Measurements from ENCODE around the gene SKIC3.

DNA sequence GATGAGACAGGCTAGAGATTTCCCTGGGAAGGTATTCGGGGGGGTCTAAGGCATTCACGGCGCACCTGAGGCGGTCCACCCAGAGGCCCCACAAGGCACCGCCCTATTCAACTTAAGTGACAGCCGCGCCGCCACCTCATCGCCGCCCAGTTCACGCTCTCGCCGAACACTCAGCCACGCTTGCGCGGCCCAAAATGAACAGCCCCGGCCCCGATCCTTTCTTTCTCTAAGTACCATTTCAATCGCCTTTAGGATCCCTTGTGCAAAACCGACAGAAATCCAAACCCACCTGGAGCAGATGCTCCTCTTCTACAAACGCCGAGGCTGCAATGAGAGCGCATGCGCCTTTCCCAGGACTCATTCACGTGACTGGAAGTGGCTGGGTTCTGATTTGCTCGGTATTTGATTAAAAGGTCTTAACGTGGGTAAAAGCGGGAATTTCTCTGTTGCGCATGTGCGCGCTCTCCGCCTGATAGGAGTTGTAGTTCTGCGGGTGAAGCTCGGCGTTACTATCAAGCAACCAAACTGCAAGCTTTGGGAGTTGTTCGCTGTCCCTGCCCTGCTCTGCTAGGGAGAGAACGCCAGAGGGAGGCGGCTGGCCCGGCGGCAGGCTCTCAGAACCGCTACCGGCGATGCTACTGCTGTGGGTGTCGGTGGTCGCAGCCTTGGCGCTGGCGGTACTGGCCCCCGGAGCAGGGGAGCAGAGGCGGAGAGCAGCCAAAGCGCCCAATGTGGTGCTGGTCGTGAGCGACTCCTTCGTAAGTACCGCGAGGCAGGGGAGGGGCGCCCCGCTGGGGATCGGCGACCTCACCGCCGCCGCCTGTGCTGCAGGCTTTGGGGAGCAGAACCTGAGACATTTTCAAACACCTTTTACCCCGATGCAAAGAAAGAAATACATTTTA lies at the start of gene SKIC3, which contains the start of gene ARSK:
- TF ChIP-seq CEBPB (IDR thresholded peaks at IDR 0.05; ENCODE audit: borderline replicate concordance, low read depth, low read length): no peak
- TF ChIP-seq HOXA7 (CRISPR knock-in tag; IDR thresholded peaks at IDR 0.05): no peak
- TF ChIP-seq SMC3 (IDR thresholded peaks at IDR 0.05; ENCODE audit: low read length): 0 out of 2 replicates have a peak, but pooled peaks have one; percentile 1
- TF ChIP-seq, protein P1, sequence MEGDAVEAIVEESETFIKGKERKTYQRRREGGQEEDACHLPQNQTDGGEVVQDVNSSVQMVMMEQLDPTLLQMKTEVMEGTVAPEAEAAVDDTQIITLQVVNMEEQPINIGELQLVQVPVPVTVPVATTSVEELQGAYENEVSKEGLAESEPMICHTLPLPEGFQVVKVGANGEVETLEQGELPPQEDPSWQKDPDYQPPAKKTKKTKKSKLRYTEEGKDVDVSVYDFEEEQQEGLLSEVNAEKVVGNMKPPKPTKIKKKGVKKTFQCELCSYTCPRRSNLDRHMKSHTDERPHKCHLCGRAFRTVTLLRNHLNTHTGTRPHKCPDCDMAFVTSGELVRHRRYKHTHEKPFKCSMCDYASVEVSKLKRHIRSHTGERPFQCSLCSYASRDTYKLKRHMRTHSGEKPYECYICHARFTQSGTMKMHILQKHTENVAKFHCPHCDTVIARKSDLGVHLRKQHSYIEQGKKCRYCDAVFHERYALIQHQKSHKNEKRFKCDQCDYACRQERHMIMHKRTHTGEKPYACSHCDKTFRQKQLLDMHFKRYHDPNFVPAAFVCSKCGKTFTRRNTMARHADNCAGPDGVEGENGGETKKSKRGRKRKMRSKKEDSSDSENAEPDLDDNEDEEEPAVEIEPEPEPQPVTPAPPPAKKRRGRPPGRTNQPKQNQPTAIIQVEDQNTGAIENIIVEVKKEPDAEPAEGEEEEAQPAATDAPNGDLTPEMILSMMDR (CRISPR knock-in tag; IDR thresholded peaks at IDR 0.05): peak; percentile 51
- TF ChIP-seq, protein P2, sequence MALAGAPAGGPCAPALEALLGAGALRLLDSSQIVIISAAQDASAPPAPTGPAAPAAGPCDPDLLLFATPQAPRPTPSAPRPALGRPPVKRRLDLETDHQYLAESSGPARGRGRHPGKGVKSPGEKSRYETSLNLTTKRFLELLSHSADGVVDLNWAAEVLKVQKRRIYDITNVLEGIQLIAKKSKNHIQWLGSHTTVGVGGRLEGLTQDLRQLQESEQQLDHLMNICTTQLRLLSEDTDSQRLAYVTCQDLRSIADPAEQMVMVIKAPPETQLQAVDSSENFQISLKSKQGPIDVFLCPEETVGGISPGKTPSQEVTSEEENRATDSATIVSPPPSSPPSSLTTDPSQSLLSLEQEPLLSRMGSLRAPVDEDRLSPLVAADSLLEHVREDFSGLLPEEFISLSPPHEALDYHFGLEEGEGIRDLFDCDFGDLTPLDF (CRISPR knock-in tag; IDR thresholded peaks at IDR 0.05): no peak; the same call in none of the 2 replicates
- no peak for TF ChIP-seq NR2F2 (IDR thresholded peaks at IDR 0.05; ENCODE audit: borderline replicate concordance, low read depth)
- TF ChIP-seq, protein P3, sequence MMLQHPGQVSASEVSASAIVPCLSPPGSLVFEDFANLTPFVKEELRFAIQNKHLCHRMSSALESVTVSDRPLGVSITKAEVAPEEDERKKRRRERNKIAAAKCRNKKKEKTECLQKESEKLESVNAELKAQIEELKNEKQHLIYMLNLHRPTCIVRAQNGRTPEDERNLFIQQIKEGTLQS (CRISPR knock-in tag; IDR thresholded peaks at IDR 0.05): 0 out of 2 replicates have a peak, but pooled peaks have one; percentile 19
- no peak for TF ChIP-seq SOX13 (IDR thresholded peaks at IDR 0.05)
- TF ChIP-seq SOX13 (CRISPR knock-in tag; conservative IDR thresholded peaks at IDR 0.05 in 1 of 2, IDR thresholded peaks at IDR 0.05 in 1 of 2): peak in 1 of 2 experiments; percentile 67; a peak in 2 of 4 replicates
- TF ChIP-seq EP300 (IDR thresholded peaks at IDR 0.05; ENCODE audit: low read depth in 2 of 2, low read length in 2 of 2): no peak
- TF ChIP-seq EP300 (CRISPR knock-in tag; IDR thresholded peaks at IDR 0.05; ENCODE audit: borderline replicate concordance): 0 out of 2 replicates have a peak, but pooled peaks have one; percentile 48
- TF ChIP-seq FOXA3 (CRISPR knock-in tag; IDR thresholded peaks at IDR 0.05): peak; percentile 52; the same call in 1 of the 2 replicates
- TF ChIP-seq TERF1 (CRISPR knock-in tag; IDR thresholded peaks at IDR 0.05): no peak
- peak; percentile 20; the same call in 1 of the 2 replicates for TF ChIP-seq TARDBP (CRISPR knock-in tag; IDR thresholded peaks at IDR 0.05)
- peak; percentile 60; the same call in 1 of the 2 replicates for TF ChIP-seq RAD21 (CRISPR knock-in tag; IDR thresholded peaks at IDR 0.05)
